GM23248 (cell line): ENCODE data around the gene PIGR.

Experiments
- EZH2 ChIP-seq: fragments of 200-600 bp; sonication (generic); IDR thresholded peaks from 2 replicates; pipeline ENCODE4 v1.6.1; 2018; ENCODE audit warnings: antibody characterized with exemption, mild to moderate bottlenecking; ENCODE audit not compliant: insufficient read depth, poor library complexity, severe bottlenecking
- EZH2phosphoT487 ChIP-seq: fragments of 200-600 bp; sonication (generic); IDR thresholded peaks from 2 replicates; pipeline ENCODE4 v1.6.1; 2018; ENCODE audit warnings: antibody characterized with exemption, moderate library complexity, mild to moderate bottlenecking, low read depth; ENCODE audit not compliant: insufficient read depth

DNA sequence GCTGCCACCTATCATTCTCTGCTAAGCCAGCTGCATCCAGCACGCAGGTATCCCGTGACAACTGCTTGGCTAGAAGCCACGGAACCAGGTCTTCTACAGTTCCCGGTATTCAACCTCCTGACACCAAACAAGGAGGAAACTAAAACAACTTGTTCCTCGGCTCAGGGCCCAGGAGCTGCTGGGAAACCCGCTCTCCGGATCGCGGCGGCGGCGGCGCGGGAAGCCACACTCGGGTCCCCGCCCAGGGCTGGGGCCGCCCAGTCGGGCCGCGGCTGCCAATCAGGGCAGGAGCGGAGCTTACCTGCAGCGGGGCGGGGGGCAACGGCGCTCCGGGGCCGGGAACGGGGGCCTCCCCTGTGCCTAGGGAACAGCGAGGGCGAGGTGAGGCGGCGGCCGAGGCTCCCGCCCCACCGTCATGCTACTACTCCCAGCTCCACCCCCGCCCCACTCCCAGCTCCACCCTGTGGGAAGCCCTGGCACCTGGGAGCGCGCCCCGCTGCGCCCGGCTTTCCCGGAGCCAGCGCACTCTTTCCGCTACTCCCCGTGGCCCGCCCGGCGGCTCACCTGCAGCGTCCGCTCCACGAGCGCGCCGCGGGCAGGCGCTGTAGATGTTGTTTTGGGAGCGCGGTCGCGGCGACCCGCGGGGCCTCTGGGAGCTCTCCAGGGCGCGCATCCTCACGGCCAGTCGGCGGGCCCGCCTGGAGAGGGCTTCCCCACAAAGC lies 36.9 kb downstream of the PIGR start:
- TF ChIP-seq EZH2phosphoT487 (no peak), EZH2 (no peak)
